GM19193 (cell line): ENCODE measurements around the gene COLEC12.

Source experiments
- POLR2A ChIP-seq: IDR thresholded peaks from 4 replicates; pipeline ENCODE4 v1.6.1; 2011; ENCODE audit not compliant: insufficient read depth, insufficient read length; ENCODE audit errors: extremely low read depth

Gene COLEC12

DNA sequence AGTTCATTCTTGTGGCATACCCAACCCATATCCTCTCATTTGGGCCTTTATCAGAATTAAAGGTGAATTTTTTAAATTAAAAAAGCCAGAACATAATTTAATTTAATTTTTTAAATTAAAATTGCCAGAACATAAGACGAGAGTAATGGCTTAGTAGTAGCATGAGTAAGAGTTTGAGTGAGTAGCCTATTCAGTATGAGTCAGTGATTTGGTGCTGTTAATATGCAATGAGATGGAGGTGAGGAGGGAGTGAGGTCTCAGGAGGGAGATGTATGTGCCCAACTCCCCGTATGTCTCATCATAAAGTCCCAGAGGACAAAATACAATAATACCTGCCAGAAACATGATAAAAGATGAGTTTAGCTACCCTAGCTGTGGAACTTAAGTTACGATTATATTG, 117.4 kb downstream of the COLEC12 start:
- no peak for TF ChIP-seq POLR2A

DNA sequence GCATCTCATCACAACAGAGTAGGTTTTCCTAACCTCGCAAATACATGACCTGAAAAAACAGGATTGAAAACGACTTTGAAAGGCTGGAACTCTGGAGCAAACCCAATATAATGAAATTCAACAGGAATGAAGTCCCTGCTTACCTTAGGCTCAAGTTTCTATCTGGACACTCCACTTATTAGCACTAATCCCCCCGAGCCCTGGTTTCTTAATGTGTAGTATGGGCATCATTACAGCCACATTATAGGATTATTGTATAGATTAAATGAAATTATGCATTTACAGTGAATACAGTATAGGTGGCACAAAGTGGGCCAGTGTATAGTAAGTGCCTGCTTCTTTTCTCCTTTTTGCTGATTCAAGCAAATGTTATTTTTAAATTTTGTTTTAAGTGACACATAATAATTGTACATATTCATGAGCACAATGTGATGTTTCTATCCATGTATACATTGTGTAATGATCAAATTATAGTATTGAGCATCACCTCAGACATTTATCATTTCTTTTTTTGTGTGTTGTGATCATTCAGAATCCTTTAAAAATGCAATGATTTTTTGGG, 118.0 kb downstream of the COLEC12 start:
- no peak for TF ChIP-seq POLR2A

DNA sequence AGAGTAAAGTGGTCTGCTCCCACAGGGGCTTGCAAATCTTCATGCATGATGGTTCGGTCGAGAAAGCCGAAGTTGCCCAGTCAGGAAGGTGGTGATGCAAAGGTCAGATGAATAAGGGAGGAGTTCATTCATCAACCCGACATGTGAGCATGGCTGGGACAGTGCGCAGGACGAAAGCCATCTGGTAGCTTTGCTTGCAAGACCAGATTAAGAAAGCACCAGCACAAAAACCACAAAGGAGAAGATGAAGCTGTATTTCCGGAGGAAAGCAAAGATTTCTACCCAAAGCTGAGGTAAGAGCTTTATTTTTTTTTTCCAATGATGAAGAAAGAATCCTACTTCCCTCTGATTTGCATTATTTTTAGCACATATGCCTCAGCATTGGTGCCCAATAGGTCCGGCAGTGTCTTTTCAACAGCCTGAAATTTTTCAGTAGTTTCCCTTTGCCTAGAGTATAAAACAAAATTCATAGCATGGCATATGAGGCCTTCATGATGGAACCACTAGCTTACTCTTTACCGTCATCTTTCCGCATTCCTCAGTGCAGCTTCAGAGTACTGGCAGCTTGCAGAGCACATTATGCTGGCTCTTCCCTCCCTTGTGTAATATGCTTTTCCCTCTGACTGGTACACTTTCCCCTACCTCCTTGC, 120.7 kb downstream of the COLEC12 start:
- no peak for TF ChIP-seq POLR2A

DNA sequence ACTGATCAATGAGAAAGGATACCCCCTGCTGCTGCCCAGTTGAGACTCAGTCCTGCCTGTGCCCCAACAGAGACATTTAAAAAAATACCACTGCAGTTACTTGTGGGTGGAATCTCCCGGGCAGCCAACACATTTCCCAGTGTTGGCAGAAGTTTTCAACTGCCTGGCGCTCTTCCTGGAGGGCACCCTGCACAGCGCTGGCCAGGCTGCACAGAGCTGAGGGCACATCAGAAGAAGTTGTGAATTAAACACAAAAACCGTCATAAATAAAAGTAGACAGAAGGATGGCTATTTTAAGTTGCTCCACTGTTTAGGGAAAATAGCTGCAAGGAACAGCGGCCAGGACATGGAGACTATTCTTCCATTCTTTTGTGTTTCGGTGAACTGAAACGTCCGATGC, 122.4 kb downstream of the COLEC12 start:
- no peak for TF ChIP-seq POLR2A

DNA sequence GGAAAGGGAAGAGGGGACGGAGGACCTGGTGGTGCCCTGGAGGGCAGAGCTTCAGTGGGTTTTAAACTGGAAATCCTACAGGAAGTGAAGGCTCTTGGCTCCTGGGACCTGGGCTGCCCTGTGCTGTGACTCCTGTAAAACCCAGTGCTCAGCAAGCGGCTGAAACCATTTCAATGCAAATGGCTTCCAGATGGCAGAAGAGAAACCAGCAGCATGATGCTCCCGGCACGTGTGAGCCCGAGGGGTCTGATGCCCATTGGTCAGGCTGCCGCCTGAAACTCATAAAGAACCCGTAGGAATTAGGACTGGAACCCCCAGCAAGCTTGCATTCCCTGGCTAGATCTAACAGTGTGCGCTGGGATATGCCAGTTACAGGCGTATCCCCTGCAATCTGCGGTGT, 123.4 kb downstream of the COLEC12 start:
- TF ChIP-seq POLR2A: no peak

DNA sequence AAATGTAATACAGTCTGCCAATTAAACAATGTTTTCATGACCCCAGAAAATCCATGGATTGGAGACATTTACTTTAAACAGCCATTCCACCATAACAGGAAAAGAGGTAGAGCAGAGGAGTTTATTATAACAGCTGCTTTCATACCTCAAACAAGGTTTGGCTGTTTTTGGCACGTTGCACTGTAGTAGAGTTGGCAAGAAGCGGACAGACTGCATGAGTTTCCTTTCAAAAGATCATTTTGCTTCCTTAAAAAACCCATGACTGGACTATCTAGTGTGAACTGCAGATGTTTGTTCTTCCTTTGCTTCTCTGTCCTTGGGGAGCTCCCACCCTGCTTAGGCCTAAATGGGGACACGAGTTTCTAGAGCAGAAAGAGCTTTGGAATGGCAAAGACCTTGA, 124.2 kb downstream of the COLEC12 start:
- no peak for TF ChIP-seq POLR2A

DNA sequence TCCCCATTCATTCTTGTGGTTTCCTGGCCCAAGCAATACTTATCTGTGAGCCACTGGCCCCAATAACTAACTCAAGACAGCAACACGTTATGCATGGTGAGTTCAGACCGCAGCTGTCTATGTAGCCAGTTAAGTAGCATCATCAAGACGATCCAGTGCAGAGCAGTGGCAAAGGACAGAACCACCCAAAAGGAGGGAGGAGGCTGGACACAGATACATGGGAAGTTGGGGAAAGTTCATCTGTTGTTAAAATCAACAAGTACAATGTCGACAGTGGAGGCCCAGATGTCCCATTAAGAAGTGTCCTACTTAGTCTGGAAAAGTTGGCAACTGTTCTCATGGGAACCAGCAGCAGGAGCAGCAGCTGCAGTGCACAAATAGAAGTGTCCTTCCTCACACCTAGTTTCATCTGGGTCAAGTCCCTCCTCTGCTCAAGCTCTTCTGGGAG, 125.8 kb downstream of the COLEC12 start:
- TF ChIP-seq POLR2A: no peak

DNA sequence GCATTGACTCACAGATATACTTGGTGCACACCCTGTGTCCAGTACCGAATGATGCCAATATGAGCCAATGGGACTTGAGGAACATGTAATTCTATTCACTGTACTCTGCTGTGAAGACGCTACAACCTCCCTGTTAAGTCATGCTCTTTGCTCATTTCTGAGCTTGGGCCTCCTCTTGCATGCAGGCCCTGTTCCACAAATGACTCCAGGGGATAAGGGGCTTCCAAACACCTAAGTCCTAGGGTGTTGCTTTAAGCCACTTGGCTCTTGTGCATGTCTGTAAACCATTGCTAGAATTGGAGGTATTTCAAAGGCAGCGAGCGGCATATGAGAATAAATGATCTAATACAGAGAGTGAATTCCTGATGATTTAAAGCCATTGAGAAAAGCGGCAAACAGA, 126.7 kb downstream of the COLEC12 start:
- TF ChIP-seq POLR2A: no peak

DNA sequence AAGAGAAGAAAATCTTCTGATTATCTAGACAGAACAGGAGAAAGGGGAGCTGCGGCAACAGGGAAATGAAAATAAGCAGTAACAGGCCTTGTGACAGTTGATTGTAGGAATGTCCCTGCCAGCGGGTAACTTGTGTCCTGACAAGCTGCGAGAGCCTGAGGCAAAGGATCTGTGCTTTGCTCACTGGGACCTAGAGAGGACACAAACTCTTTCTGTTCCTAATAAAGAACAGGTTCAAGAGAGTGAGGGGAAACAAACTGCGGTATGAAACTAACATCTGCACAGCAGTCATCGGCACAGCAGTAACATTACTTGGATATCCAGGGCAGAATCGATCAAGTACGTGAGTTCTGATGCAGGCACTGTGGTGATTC, 128.9 kb downstream of the COLEC12 start:
- TF ChIP-seq POLR2A: no peak

DNA sequence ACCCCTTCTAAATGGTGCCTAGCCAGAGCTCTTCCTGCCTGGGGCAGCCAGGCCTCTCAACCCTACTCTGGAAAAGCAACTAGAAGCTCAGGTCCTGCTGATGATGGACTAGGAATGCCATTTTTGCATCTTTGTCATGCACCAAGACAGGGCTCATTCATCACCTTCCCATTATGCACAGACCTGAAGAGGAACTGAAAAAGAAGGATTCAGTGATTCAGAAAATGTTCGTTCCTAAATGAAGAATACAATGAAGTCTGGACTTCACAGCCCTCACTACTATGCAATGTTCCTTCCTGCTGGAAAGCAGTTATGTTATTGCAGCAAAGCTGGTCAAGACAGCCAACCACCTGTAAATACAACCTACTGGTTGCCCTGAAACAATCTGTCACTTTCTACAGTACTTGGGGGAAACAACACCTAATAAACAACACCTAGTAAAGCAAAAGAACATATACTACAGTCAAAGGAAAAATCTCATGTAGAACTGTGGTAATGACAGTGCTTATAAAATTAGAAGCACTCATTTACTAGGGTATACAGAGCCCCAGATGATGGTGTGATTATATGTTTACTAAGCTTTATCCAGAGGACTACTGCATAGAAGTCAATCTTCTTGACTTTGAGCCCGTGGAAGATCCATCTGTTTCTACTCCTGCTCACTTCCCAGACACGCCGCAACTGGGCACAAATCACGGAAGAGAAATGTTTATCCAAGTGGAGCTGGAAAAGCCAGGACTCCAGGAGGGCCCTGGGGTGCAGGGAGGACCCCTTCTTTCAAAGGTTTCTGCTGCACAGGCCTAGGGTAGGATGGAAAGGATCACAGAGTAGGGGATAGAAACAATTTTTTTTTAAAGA, 129.5 kb downstream of the COLEC12 start:
- TF ChIP-seq POLR2A: no peak

DNA sequence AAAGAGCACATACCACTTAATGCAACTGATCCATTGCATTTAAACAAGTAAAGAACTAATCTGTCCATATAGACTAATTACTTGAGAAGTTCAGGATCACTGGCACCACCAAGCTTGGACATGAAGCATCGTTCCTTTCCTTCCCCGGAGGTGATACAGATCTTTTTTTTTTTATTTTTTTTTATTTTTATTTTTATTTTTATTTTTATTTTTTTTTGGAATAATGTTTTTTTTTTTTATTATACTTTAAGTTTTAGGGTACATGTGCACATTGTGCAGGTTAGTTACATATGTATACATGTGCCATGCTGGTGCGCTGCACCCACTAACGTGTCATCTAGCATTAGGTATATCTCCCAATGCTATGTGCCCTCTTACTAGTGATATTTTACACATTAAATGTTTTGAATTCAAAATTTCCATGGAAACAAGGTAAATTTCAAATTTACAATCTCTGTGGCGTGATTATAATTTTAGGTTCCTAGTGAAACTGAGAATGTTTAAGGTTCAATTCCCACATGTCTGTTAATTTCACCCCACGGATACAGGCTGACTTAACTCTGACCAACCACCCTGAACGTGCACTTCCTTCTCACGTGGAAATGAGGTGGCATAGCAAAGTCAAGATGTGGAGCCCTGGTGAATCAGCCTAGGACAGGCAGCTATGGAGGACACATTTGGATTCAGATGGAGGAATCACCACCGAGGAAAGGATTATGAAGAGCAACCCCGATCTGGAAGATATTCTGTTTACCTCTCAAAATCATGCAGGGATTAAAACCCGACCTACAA, 131.1 kb downstream of the COLEC12 start:
- TF ChIP-seq POLR2A: no peak

DNA sequence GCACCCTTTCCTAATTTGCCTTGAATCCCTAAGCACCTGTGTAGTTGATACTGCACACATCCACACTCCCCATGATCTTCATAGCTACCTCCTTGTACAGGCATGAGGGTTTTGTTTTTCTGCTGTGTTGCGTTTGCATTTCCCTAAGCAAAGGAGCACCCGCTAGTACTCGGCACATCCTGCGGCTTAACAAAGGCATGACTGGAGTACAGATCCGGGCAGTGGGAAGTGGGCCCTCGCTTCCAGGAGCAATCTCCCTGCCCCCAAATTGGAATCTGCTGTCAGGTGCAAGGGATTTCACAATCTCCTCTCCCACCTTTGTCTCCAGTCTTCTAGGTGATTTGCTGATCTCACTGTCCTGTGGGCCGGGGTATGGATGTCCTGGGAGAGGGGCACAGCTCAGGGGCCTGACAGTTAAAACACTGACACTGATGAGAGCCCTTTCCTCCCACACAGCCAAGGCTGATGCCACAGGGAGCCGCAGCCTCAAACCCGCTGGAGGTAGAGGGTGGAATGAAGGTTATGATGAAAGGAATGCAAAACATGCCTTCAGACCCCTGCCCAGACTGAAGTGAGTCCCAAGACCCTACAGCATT, 133.9 kb downstream of the COLEC12 start:
- no peak for TF ChIP-seq POLR2A

DNA sequence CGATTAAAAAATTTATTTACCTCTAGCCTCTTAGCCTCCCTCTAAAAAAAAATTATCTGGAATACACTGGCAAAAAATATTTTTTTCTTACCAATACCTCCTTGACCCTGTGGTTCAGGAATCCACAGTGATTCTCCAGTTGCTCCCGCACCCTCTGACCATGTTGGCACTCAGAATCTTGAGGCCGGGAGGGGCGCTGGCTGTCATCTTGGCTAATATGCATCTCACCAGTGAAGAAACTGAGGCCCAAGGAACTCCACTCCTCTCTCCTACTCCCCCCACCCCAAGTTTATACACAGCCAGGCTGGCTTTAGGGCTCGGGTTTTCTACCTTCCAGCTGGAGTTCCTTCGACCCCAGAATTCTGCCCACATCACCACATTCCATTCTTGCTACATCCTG, 134.8 kb downstream of the COLEC12 start:
- no peak for TF ChIP-seq POLR2A

DNA sequence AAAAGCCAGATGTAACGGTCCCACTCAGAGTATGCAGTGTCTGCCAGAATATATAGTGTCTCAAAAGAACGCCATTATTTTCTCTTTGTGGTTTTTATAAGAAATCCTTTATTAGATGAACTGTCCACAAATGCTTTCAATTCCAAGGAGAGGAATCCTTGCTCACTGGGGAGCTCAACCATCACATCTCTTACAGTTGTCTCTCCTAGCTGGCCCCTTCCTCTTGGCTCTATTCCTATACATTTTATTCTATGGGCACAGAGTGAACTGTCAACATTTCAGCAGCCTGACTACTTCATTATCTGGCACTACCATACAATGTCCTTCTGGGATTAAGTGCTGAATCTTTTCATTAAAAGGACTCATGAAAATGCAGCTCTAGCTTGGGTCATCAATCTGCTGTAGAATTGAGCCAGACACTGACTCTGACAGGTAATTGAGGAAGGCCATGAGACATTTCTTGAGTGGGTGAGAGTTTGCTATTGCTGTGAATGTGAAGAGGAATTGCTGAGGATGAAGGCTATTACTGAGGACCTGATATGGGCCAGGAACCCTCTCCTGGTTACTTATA, 136.2 kb downstream of the COLEC12 start:
- TF ChIP-seq POLR2A: no peak
